Esophagus muscularis mucosa (tissue), 4 donors: Measurements from ENCODE around the gene PLEKHF1. TPM values are rescaled to one million over a fixed set of nuclear protein-coding genes. Genes with fewer than 3 reads are reported as not detected.
A peak's percentile ranks its signal among the peaks of the same experiment; 100 is the strongest.

ENCODE experiments used
- DNase-seq: peaks from one replicate; pipeline ENCODE4 v3.0.0-alpha.2; 2017; ENCODE audit errors: extremely low spot score
- H3K27ac ChIP-seq, 4 donors: fragments of 200-600 bp; sonication (generic); replicated peaks in 1 of 4; 1 replicate in 3 of 4; 2 replicates in 1 of 4; pipeline ENCODE4 v1.5.1; 2016 to 2019; ENCODE audit warnings: mild to moderate bottlenecking in 1 of 4
- H3K27me3 ChIP-seq, 4 donors: fragments of 200-600 bp; sonication (generic); one replicate each; pipeline versions ENCODE4 v1.5.1 to v1.6.0; 2016 to 2019
- H3K36me3 ChIP-seq, 4 donors: fragments of 200-600 bp; sonication (generic); one replicate each; pipeline ENCODE4 v1.5.1; 2016 to 2019
- H3K4me1 ChIP-seq, 4 donors: fragments of 200-600 bp; sonication (generic); one replicate each; pipeline ENCODE4 v1.5.1; 2016 to 2019
- H3K4me3 ChIP-seq, 4 donors: fragments of 200-600 bp; sonication (generic); 1 replicate in 2 of 4; 2 replicates in 2 of 4; pipeline ENCODE4 v1.5.1; 2016 to 2019; ENCODE audit warnings: mild to moderate bottlenecking in 4 of 4, moderate library complexity in 1 of 4
- H3K9me3 ChIP-seq, 4 donors: fragments of 200-600 bp; sonication (generic); 1 replicate in 3 of 4; 2 replicates in 1 of 4; pipeline ENCODE4 v1.5.1; 2016 to 2019
- CTCF ChIP-seq, 3 experiments: fragments of 200-600 bp in 2 of 3; fragments of 450-650 bp in 1 of 3; sonication (generic) in 2 of 3; IDR thresholded peaks; one replicate each; pipeline ENCODE4 v1.5.1; 2017 to 2019; ENCODE audit warnings: antibody characterized with exemption in 3 of 3, mild to moderate bottlenecking in 2 of 3, moderate library complexity in 1 of 3
- EP300 ChIP-seq: sonication (generic); formaldehyde crosslinking; IDR thresholded peaks from one replicate; pipeline ENCODE4 v1.6.1; 2017; ENCODE audit warnings: antibody characterized with exemption
- POLR2A ChIP-seq: fragments of 450-650 bp; IDR thresholded peaks from one replicate; pipeline ENCODE4 v1.6.1; 2017; ENCODE audit warnings: antibody characterized with exemption, moderate library complexity, mild to moderate bottlenecking, low read depth
- POLR2AphosphoS5 ChIP-seq, 2 donors: sonication (generic); formaldehyde crosslinking; IDR thresholded peaks; one replicate each; pipeline ENCODE4 v1.6.1; 2017; ENCODE audit warnings: antibody characterized with exemption in 2 of 2
- WGBS: methylation state at CpG from one replicate; pipeline ENCODE4 v1.1.5; 2018; 5-methylcytosine and 5-hydroxymethylcytosine counted together
- intact Hi-C: fragments of 100-400 bp; cut with DNase I; formaldehyde crosslinking; loops from one replicate; pipeline ENCODE4 v1.15.1; 2023
- total RNA-seq, 4 donors: library from RNA; depleted of rRNA; stranded (reverse); fragments of >200 nt; gene quantifications; one replicate each; pipeline versions ENCODE4 v1.1.0 to v1.2.1, GENCODE V29; 2016

PLEKHF1 gene
- total RNA-seq, 4 donors from 2014 or later: 27.4 to 58.6 (median 36.1) TPM

- WGBS: 73% methylated on average over 8 of the region's 8 CpGs
- intact Hi-C loops: no loop called here
- no peaks in the 10 kb centered on the region for H3K9me3 ChIP-seq
- H3K27me3 ChIP-seq: no peaks in the 10 kb centered on the region
- TF ChIP-seq EP300: no peak
- no peak overlapping the region for H3K4me3 ChIP-seq
- H3K4me1 ChIP-seq: peaks cover 85 to 99% (median 96%) of the 10 kb centered on the region in 4 donors
- peaks cover 20 to 50% (median 37%) of the 10 kb centered on the region in 4 donors for H3K36me3 ChIP-seq
- DNase-seq: no peak
- H3K27ac ChIP-seq: peak overlapping the region in 3 of 4 donors; percentile 79 to 84 (median 79)
Measured at GRCh38 chr19:29676586-29676985, 11.3 kb downstream of the PLEKHF1 start.

- Histone ChIP-seq H3K9me3 (no peaks in the 10 kb centered on the region), H3K27ac (peak overlapping the region; percentile 72 to 84 (median 79)), H3K4me3 (no peak overlapping the region), H3K36me3 (peaks cover 20 to 50% (median 37%) of the 10 kb centered on the region in 4 donors), H3K4me1 (peaks cover 85 to 99% (median 96%) of the 10 kb centered on the region in 4 donors), H3K27me3 (no peaks in the 10 kb centered on the region)
- intact Hi-C loops: no loop called here
- TF ChIP-seq POLR2AphosphoS5 (IDR thresholded peaks at IDR 0.05) (no peak), POLR2A (no peak), EP300 (no peak), CTCF (IDR thresholded peaks at IDR 0.05) (no peak)
- DNase-seq: no peak
- WGBS: 96% methylated on average over 7 of the region's 23 CpGs
Measured at GRCh38 chr19:29677001-29677817, 11.9 kb downstream of the PLEKHF1 start.

- Histone ChIP-seq H3K36me3 (peaks cover 20 to 48% (median 37%) of the 10 kb centered on the region in 4 donors), H3K9me3 (no peaks in the 10 kb centered on the region), H3K4me3 (no peak overlapping the region), H3K4me1 (peaks cover 78 to 95% (median 93%) of the 10 kb centered on the region in 4 donors), H3K27me3 (no peaks in the 10 kb centered on the region), H3K27ac (peak overlapping the region; percentile 72 to 84 (median 79))
- intact Hi-C loops: no loop called here
- 41% methylated on average over 13 of the region's 20 CpGs for WGBS
- peak; percentile 94 for DNase-seq
- peak; percentile 34 for TF ChIP-seq EP300
- peak; percentile 76 to 92 for TF ChIP-seq POLR2AphosphoS5 (IDR thresholded peaks at IDR 0.05)
- no peak for TF ChIP-seq CTCF (IDR thresholded peaks at IDR 0.05)
Measured at GRCh38 chr19:29678484-29679106, 13.3 kb downstream of the PLEKHF1 start.

GRCh38 chr19:29679598-29680210, 14.4 kb downstream of the PLEKHF1 start:
- peaks cover 75 to 87% (median 85%) of the 10 kb centered on the region in 4 donors for H3K4me1 ChIP-seq

More at GRCh38 chr19:29679598-29680210, 14.4 kb downstream of the PLEKHF1 start:
- 89% methylated on average over 7 of the region's 9 CpGs for WGBS
- intact Hi-C loops: no loop called here
- Histone ChIP-seq H3K9me3 (no peaks in the 10 kb centered on the region), H3K4me3 (no peak overlapping the region), H3K27me3 (no peaks in the 10 kb centered on the region), H3K27ac (peak overlapping the region; percentile 72 to 84 (median 79)), H3K36me3 (peaks cover 11 to 37% (median 26%) of the 10 kb centered on the region in 4 donors)
- TF ChIP-seq CTCF (IDR thresholded peaks at IDR 0.05): no peak
- TF ChIP-seq POLR2AphosphoS5 (IDR thresholded peaks at IDR 0.05): no peak
- TF ChIP-seq POLR2A: no peak
- TF ChIP-seq EP300: no peak
- no peak for DNase-seq
